T-cell (primary cell): ENCODE results near the gene TSPAN3. TPM values are rescaled to one million over a fixed set of nuclear protein-coding genes. Genes with fewer than 3 reads are reported as not detected.

Experiments
- ATAC-seq, 4 experiments: fragments of 200-7000 bp in 3 of 4; fragments of 150-1000 bp in 1 of 4; cut with Tn5 transposase; replicated peaks in 1 of 4; 1 replicate in 3 of 4; 2 replicates in 1 of 4; pipeline ENCODE4 v1.10.0; 2021; ENCODE audit warnings: moderate library complexity in 3 of 4, mild to moderate bottlenecking in 2 of 4, moderate number of reproducible peaks in 1 of 4
- CTCF ChIA-PET, 2 donors: fragments of 300-600 bp; sonication (Branson Sonifier 250); formaldehyde crosslinking; loops; one replicate each; lab custom pipeline; 2022; ENCODE audit warnings: antibody characterized with exemption in 2 of 2; lab: Charles Lee
- POLR2A ChIA-PET, 2 donors: fragments of 300-600 bp; sonication (Branson Sonifier 250); formaldehyde crosslinking; loops; one replicate each; lab custom pipeline; 2022; ENCODE audit warnings: antibody characterized with exemption in 2 of 2; lab: Charles Lee
- DNase-seq, 35 experiments: peaks; one replicate each; pipeline versions ENCODE4 v3.0.0 to v3.0.0-alpha.2; 2013 to 2023
- H3K27ac ChIP-seq: one replicate; pipeline ENCODE4 v1.5.1; 2013; ENCODE audit warnings: low read length
- H3K27me3 ChIP-seq, 2 experiments: replicated peaks in 1 of 2; 1 replicate in 1 of 2; 2 replicates in 1 of 2; pipeline versions ENCODE4 v1.6.1 to v1.7.0; 2013; ENCODE audit warnings: low read length in 1 of 2, mixed read lengths in 1 of 2; ENCODE audit not compliant: control insufficient read depth in 2 of 2, insufficient read depth in 2 of 2; ENCODE audit errors: extremely low read depth in 1 of 2
- H3K36me3 ChIP-seq, 2 donors: 1 replicate in 1 of 2; 2 replicates in 1 of 2; pipeline versions ENCODE4 v1.6.1 to v1.7.0; 2013; ENCODE audit warnings: low read length in 1 of 2; ENCODE audit not compliant: control insufficient read depth in 2 of 2, insufficient read depth in 1 of 2; ENCODE audit errors: extremely low read depth in 1 of 2
- H3K4me1 ChIP-seq, 2 experiments: 1 replicate in 1 of 2; 2 replicates in 1 of 2; pipeline versions ENCODE4 v1.6.1 to v1.7.0; 2013; ENCODE audit warnings: low read length in 2 of 2, mixed read lengths in 1 of 2; ENCODE audit not compliant: insufficient read depth in 2 of 2, control insufficient read depth in 1 of 2; ENCODE audit errors: extremely low read depth in 1 of 2
- H3K4me3 ChIP-seq, 2 donors: 1 replicate in 1 of 2; 2 replicates in 1 of 2; pipeline versions ENCODE4 v1.5.1 to v1.7.0; 2013; ENCODE audit warnings: mild to moderate bottlenecking in 2 of 2, low read length in 1 of 2, moderate library complexity in 1 of 2; ENCODE audit not compliant: control insufficient read depth in 1 of 2; ENCODE audit errors: extremely low read depth in 1 of 2
- H3K9me3 ChIP-seq: 2 replicates; pipeline ENCODE4 v1.7.0; 2013
- H3K27ac Mint-ChIP-seq, 2 donors: one replicate each; pipeline ENCODE4 v1.8.0; 2020 to 2021; ENCODE audit warnings: mild to moderate bottlenecking in 2 of 2, mixed read lengths in 2 of 2
- H3K27me3 Mint-ChIP-seq, 2 donors: one replicate each; pipeline ENCODE4 v1.8.0; 2021 to 2022; ENCODE audit warnings: mixed read lengths in 2 of 2
- H3K36me3 Mint-ChIP-seq: one replicate; pipeline ENCODE4 v1.8.0; 2021; ENCODE audit warnings: mixed read lengths
- H3K4me1 Mint-ChIP-seq, 3 donors: one replicate each; pipeline ENCODE4 v1.8.0; 2020 to 2022; ENCODE audit warnings: mixed read lengths in 3 of 3, mild to moderate bottlenecking in 1 of 3
- H3K4me3 Mint-ChIP-seq, 3 donors: one replicate each; pipeline ENCODE4 v1.8.0; 2020 to 2022; ENCODE audit warnings: mild to moderate bottlenecking in 3 of 3, mixed read lengths in 3 of 3, moderate library complexity in 3 of 3
- H3K9me3 Mint-ChIP-seq, 3 donors: one replicate each; pipeline ENCODE4 v1.8.0; 2020 to 2022; ENCODE audit warnings: mixed read lengths in 3 of 3
- WGBS: methylation state at CpG from one replicate; pipeline ENCODE4 v1.1.5; 2013; ENCODE audit warnings: missing lambda C conversion rate; ENCODE audit not compliant: insufficient coverage; 5-methylcytosine and 5-hydroxymethylcytosine counted together
- total RNA-seq, 35 experiments: library from RNA in 6 of 35; stranded (reverse) in 6 of 35; fragments of 120-200 nt in 1 of 35; gene quantifications; one replicate each; pipeline versions ENCODE4 v1.2.1 to v1.2.4 and lab custom pipeline; 2013 to 2026

TSPAN3 gene
- total RNA-seq, 5 donors from 2014 or later (not counting 1 experiment from before 2014, with no cell fraction given), result 12.7 to 26.3 (median 25.0) TPM

DNA sequence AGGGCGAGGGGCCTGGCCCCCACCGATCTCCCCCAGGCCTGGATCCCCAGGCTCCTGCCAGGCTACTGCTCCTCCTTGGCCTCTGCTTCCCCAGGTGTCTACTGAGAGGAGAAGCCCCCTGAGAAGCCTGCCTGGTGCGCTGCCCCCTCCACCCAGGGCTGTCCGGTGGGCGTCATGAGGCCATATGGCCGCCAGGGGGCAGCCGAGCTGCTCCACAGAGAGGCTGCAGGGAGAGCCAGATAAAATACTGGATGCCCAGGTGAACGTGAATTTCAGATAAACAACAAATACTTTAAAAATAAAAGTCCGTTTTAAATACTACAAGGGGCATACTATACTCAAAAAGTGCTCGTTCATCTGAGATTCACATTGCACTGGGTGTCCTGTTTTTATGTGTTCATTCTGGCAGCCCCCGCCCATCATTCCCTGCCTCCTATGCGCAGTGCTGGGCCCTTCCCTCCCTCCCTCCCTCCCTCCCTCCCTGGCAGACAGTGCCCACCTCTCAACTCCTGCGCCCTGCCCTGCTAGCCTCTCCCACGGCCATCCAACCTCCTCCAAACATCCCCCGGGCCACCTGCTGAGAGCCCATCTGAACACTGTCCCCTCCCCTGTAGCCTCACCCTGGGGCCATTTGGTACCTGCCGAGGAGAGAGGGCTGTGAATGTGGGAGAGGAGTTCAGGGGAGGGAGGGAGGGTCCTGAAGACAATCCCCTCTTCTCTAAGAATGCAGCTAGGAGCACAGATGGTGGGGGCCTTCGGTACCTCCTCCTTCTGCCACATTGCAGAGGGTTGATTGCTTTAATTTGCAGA is 46.4 kb downstream of the TSPAN3 start:
- Histone ChIP-seq H3K27ac (peak overlapping the region; percentile 76), H3K4me3 (no peak overlapping the region), H3K36me3 (peaks cover 19 to 66% of the 10 kb centered on the region in 2 donors), H3K27me3 (no peaks in the 10 kb centered on the region), H3K9me3 (no peaks in the 10 kb centered on the region), H3K4me1 (peaks cover 30 to 62% of the 10 kb centered on the region in 2 experiments)
- H3K36me3 Mint-ChIP-seq, result peaks cover 22% of the 10 kb centered on the region
- 43% methylated on average over 11 of the region's 17 CpGs for WGBS
- H3K27me3 Mint-ChIP-seq, result no peaks in the 10 kb centered on the region
- H3K27ac Mint-ChIP-seq, result peak overlapping the region; percentile 71 to 91
- ChIA-PET CTCF (interaction anchor here (0.8 to 2.9 kb wide), 8 partner anchors 11 to 519 kb away, joined by 3 to 15 read pairs (median 4); partner anchors contain the start of gene PSTPIP1 (in 1 of the 2)), POLR2A (no interaction called here)
- peaks cover 46 to 55% (median 49%) of the 10 kb centered on the region in 3 donors for H3K4me1 Mint-ChIP-seq
- H3K9me3 Mint-ChIP-seq, result no peaks in the 10 kb centered on the region
- ATAC-seq, result peak; percentile 33 to 56 (median 46)
- peak in 32 of 35 experiments; percentile 37 to 77 (median 54) for DNase-seq
- peak overlapping the region in 1 of 3 donors; percentile 19 for H3K4me3 Mint-ChIP-seq

- no peaks in the 10 kb centered on the region for H3K9me3 ChIP-seq
- WGBS, result 68% methylated on average over 17 of the region's 20 CpGs
- Mint-ChIP-seq H3K9me3 (no peaks in the 10 kb centered on the region), H3K4me1 (peaks cover 49 to 63% (median 57%) of the 10 kb centered on the region in 3 donors), H3K27ac (peak overlapping the region; percentile 85 to 91), H3K27me3 (no peaks in the 10 kb centered on the region), H3K4me3 (peak overlapping the region in 1 of 3 donors; percentile 19), H3K36me3 (peaks cover 22% of the 10 kb centered on the region)
- ATAC-seq (no peak), DNase-seq (peak in 1 of 35 experiments; percentile 41)
- H3K27me3 ChIP-seq, result no peaks in the 10 kb centered on the region
- peaks cover 21 to 66% of the 10 kb centered on the region in 2 donors for H3K36me3 ChIP-seq
- peaks cover 30 to 69% of the 10 kb centered on the region in 2 experiments for H3K4me1 ChIP-seq
- no peak overlapping the region for H3K4me3 ChIP-seq
- ChIA-PET POLR2A (interaction anchor here in 1 of 2 donors (0.8 kb wide), 1 partner anchor 29 kb away, joined by 5 read pairs; the partner anchor contains the start of gene PSTPIP1), CTCF (interaction anchor here (0.6 to 2.9 kb wide), 7 partner anchors 10 to 351 kb away, joined by 3 to 15 read pairs (median 4); partner anchors contain the start of gene PSTPIP1 (in 1 of the 2))
- peak overlapping the region; percentile 76 for H3K27ac ChIP-seq
These were observed 47.2 kb downstream of the TSPAN3 start for GRCh38 chr15:77023576-77024272.

- Histone ChIP-seq H3K9me3 (no peaks in the 10 kb centered on the region), H3K4me1 (peaks cover 30 to 77% of the 10 kb centered on the region in 2 experiments), H3K27me3 (no peaks in the 10 kb centered on the region), H3K4me3 (no peak overlapping the region), H3K27ac (peak overlapping the region; percentile 76), H3K36me3 (peaks cover 23 to 67% of the 10 kb centered on the region in 2 donors)
- POLR2A ChIA-PET, result interaction anchor here in 1 of 2 donors (0.8 kb wide), 1 partner anchor 28 kb away, joined by 5 read pairs; the partner anchor contains the start of gene PSTPIP1
- CTCF ChIA-PET, result interaction anchor here (0.6 to 2.9 kb wide), 11 partner anchors 10 to 520 kb away, joined by 3 to 15 read pairs (median 4); partner anchors contain the start of gene PSTPIP1 (in 1 of the 2)
- Mint-ChIP-seq H3K9me3 (no peaks in the 10 kb centered on the region), H3K36me3 (peaks cover 22% of the 10 kb centered on the region), H3K4me3 (peak overlapping the region in 1 of 3 donors; percentile 69), H3K27ac (peak overlapping the region; percentile 91 to 97), H3K4me1 (peaks cover 57 to 71% (median 65%) of the 10 kb centered on the region in 3 donors), H3K27me3 (no peaks in the 10 kb centered on the region)
- WGBS, result 84% methylated on average over 12 of the region's 14 CpGs
- ATAC-seq, result no peak
- no peak for DNase-seq
These were observed 48.0 kb downstream of the TSPAN3 start for GRCh38 chr15:77022646-77023575.

GRCh38 chr15:77021803-77022381 is 49.0 kb downstream of the TSPAN3 start:
- peak in 28 of 35 experiments; percentile 24 to 78 (median 37) for DNase-seq
- 0% methylated on average over 5 of the region's 7 CpGs for WGBS
- Histone ChIP-seq H3K36me3 (peaks cover 23 to 68% of the 10 kb centered on the region in 2 donors), H3K4me3 (peak overlapping the region in 1 of 2 donors; percentile 17), H3K27me3 (no peaks in the 10 kb centered on the region), H3K4me1 (peaks cover 30 to 88% of the 10 kb centered on the region in 2 experiments), H3K9me3 (no peaks in the 10 kb centered on the region), H3K27ac (peak overlapping the region; percentile 76)
- POLR2A ChIA-PET, result no interaction called here
- H3K27me3 Mint-ChIP-seq, result no peaks in the 10 kb centered on the region
- ATAC-seq, result peak; percentile 44 to 87 (median 70)
- CTCF ChIA-PET, result interaction anchor here (0.6 to 2.6 kb wide), 9 partner anchors 9 to 521 kb away, joined by 3 to 15 read pairs (median 5); partner anchors contain the start of gene PSTPIP1 (in 1 of the 2)
- H3K36me3 Mint-ChIP-seq, result peaks cover 17% of the 10 kb centered on the region
- H3K4me1 Mint-ChIP-seq, result peaks cover 64 to 81% (median 74%) of the 10 kb centered on the region in 3 donors
- no peaks in the 10 kb centered on the region for H3K9me3 Mint-ChIP-seq
- peak overlapping the region; percentile 15 to 69 (median 59) for H3K4me3 Mint-ChIP-seq
- H3K27ac Mint-ChIP-seq, result peak overlapping the region; percentile 91 to 97

DNA sequence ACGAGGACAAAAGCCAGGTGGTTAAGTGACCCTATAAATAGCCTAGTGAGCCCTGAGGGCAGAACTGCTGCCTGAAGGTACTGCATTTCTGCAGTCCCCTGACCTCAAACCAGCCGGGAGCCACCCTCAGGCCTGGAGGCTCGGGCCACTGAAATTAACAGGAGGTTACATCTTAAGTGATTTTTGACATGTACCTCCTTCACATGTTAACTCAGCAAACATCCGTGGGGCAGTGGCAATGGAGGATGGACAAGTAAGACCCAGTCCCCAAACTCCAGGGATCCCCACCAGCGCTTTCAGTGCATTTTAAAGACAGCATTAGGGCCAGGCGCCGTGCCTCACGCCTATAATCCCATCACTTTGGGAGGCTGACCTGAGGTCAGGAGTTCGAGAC is 49.8 kb downstream of the TSPAN3 start:
- H3K36me3 Mint-ChIP-seq, result peaks cover 15% of the 10 kb centered on the region
- WGBS, result 33% methylated on average over 1 of the region's 9 CpGs
- DNase-seq (no peak), ATAC-seq (no peak)
- peak overlapping the region; percentile 76 for H3K27ac ChIP-seq
- peaks cover 32 to 94% of the 10 kb centered on the region in 2 experiments for H3K4me1 ChIP-seq
- peak overlapping the region in 1 of 3 donors; percentile 69 for H3K4me3 Mint-ChIP-seq
- no peak overlapping the region for H3K4me3 ChIP-seq
- no peaks in the 10 kb centered on the region for H3K9me3 ChIP-seq
- peaks cover 70 to 86% (median 80%) of the 10 kb centered on the region in 3 donors for H3K4me1 Mint-ChIP-seq
- ChIA-PET CTCF (interaction anchor here in 1 of 2 donors (1.4 kb wide), 1 partner anchor 26 kb away, joined by 6 read pairs; the partner anchor contains the start of gene PSTPIP1), POLR2A (interaction anchor here in 1 of 2 donors (0.6 kb wide), 1 partner anchor 1893 kb away, joined by 3 read pairs; no protein-coding TSS in a partner anchor)
- H3K27me3 ChIP-seq, result no peaks in the 10 kb centered on the region
- no peaks in the 10 kb centered on the region for H3K27me3 Mint-ChIP-seq
- H3K9me3 Mint-ChIP-seq, result no peaks in the 10 kb centered on the region
- H3K27ac Mint-ChIP-seq, result peak overlapping the region; percentile 91 to 97
- peaks cover 16 to 60% of the 10 kb centered on the region in 2 donors for H3K36me3 ChIP-seq
